HepG2 (cell line): Measurements from ENCODE around the gene DNAH8.

Experiments
- CREM ChIP-seq, 2 experiments: sonication (generic) in 1 of 2; formaldehyde crosslinking in 1 of 2; IDR thresholded peaks; 2 replicates each; pipeline versions ENCODE4 v1.4.0 to v1.6.1; 2016 to 2020; ENCODE audit warnings: antibody characterized with exemption in 1 of 2, mild to moderate bottlenecking in 1 of 2, missing genetic modification reagents in 1 of 2
- ZNF850 ChIP-seq: sonication (generic); formaldehyde crosslinking; conservative IDR thresholded peaks from 2 replicates; pipeline ENCODE4 v1.9.0; 2021; ENCODE audit warnings: mild to moderate bottlenecking, missing genetic modification reagents

- TF ChIP-seq ZNF850 (CRISPR knock-in tag) (no peak), CREM (IDR thresholded peaks at IDR 0.05) (no peak), CREM (CRISPR knock-in tag; IDR thresholded peaks at IDR 0.05) (no peak)
Measured at GRCh38 chr6:38728203-38728602, 13.1 kb downstream of the DNAH8 start.
